Bone marrow (tissue), 2 donors: ENCODE data around the gene NAV1.
"Not testable (repeated sequence)": the region's sequence is repeated elsewhere in the genome, so short reads cannot be mapped to it uniquely, and the experiment has no call there.

Experiments
- DNase-seq, 2 donors: peaks; one replicate each; lab custom pipeline; 2025; lab: John Stamatoyannopoulos, UW

The NAV1 gene

GRCh38 chr1:201544710-201545109 lies 5.8 kb downstream of the NAV1 start:
- no peak for DNase-seq

DNA sequence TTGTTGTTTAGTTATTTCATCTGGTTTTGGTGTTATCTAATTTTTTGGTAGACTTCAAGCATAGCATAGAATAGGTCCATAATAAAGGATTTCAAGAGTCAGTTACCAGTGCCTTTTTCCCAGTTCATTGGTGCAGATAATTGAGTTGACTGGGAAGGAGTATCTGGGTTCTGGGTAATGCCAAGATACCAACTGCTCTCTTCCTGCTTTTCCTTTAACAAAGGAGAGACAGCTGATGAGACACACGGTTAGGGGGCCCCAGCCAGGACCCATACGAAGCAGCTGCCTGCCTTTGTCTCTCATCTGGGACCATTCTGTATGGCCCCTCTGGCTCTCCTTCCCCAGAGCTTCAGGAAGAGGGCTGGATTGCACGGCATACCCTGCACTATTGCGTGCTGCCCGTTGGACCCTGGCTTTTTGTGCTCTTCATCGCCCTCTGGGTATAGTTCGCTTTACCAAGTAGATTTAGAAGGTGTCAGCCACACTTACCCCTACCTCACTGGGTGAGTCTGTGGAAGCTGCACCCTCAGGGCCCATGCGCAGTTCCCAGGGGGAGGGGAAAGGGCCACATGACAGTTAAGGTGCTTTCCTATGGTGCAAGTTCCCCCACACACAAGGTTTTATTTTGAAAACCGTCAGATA lies 7.0 kb downstream of the NAV1 start:
- no peak for DNase-seq

- not testable (repeated sequence) for DNase-seq
These were observed 10.6 kb downstream of the NAV1 start for GRCh38 chr1:201549522-201549921.

GRCh38 chr1:201551096-201551495 lies 12.2 kb downstream of the NAV1 start:
- DNase-seq, result no peak

DNA sequence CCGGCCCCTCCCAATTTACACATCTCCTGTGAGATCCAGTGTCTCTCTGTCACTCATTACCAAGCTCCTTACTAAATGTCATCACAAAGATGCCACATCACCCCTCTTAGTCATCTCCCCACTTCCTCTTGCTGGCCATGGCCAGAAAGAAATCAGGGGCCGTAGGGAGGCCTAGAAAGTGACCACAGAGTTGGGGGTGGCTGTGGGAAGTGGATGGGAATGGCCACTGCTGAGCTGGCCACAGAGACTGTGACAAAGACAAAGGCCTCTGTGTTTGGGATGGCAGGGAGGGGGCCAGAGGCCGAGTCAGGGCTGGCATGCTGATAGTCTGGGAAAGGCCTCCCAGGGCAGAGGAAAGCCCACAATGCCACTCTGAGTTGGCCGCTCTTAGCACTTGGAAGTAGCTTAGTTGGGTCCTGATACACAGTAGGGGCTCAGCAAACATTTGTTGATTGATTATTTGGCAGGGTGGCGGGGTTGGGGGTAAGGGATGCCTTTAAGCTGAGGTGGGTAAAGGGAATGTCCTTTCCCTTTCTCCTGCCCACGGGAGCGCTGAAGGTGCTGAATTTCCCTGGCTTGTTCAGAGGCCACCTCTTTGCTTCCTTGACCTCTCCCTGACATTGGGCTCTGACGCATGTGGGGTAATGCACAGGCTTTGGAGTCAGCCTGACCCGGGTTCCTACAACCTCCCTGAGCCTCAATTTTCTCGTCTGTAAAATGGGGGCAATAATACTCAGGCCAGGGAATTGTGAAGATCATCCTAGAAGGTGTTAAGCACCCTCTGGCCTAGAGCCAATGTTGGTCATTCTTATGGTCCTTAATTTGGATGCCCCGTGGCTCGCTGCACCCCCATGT lies 13.2 kb downstream of the NAV1 start:
- DNase-seq, result peak in 1 of 2 donors; percentile 45

DNA sequence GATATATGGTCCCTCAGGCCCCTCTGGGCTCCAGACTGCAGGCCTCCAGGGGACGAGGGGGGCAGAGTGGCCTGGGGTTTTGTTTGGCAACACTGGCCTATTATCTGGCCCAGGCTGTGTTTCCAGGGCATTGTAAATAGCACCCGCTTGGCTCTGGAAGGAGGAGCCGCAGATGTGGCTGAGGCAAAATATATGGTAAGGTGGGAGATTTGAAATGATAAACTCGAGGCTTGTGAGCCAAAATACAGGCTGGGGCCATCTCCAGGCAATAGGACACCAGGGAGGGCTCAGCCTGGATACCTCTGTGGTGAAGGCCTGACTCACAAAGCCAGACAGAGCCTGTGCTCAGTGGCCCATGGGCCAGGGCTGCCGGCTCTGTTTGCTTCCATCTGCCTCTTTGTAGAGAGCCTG lies 14.0 kb downstream of the NAV1 start:
- no peak for DNase-seq

GRCh38 chr1:201553496-201554189 lies 14.7 kb downstream of the NAV1 start:
- no peak for DNase-seq

DNA sequence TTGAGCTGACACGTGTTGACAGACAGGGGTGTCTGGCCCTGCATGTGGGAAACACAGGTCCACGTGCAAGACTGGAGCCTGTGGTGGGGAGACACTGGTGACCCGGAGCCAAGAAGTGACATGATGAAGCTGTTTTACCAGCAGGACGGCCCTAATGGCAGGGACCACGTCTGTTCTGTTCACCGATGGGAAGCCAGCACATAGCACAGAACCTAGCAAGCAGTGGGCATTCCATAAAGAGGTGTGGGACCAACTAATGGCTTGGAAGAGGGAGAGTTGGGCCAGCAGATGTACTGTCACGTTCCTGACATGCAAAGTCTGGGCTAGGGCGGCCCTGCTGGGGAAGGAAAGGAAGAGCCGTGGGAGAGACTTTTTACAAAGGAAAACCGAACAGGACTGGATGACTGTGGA lies 15.3 kb downstream of the NAV1 start:
- DNase-seq, result no peak

GRCh38 chr1:201554789-201555592 lies 16.1 kb downstream of the NAV1 start:
- no peak for DNase-seq

DNA sequence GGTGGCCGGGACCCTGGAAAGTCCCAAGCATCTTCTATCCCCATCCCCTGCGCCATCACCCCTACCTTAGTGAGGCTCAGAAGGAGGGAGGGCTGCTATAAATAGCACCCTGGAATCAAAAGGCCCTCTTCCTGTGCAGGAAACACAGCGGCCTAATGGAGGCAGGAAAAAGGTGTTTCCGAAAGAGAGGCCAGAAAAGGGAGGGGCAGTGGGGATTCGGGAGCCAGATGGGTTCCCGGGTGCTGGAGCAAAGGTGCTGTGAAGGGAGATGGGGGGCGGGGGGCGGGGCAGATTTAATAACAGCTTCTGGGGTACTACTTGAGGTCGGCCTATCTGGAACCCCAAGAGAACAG lies 16.6 kb downstream of the NAV1 start:
- DNase-seq, result no peak

DNA sequence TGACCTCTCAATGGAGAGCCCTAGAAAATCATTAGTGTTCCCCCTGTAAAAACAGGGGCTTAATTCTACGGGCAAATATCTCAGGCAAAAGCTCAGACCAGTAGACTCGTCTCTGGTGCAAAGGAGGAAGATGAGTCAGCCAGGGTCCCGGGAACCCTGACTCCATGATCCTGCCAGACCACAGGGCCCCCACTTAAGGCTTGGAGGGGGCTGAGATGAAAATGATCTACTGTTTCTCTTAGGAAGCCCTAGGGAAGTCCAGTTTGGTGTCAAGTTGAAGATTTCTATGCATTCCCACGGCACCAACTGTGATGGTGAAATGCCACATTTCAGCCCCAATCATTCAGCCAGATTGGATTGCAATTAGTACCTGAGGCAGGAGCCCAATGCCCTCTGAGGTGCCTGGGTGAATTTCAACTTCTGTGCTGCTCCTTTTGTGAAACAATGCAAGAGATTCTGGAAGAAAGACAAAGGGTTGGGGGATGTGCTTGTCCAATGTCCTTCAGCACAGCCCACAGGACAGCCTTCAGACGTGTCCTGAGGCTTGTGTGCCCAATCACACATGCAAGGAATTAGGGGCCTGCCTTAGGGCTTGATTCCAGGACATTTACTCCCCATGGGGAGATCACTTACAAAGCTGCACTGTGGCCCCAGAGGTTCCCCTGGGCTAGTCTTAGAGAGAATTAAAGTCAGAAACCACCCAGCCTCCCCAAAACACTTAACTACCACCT lies 18.1 kb downstream of the NAV1 start:
- DNase-seq, result no peak

DNA sequence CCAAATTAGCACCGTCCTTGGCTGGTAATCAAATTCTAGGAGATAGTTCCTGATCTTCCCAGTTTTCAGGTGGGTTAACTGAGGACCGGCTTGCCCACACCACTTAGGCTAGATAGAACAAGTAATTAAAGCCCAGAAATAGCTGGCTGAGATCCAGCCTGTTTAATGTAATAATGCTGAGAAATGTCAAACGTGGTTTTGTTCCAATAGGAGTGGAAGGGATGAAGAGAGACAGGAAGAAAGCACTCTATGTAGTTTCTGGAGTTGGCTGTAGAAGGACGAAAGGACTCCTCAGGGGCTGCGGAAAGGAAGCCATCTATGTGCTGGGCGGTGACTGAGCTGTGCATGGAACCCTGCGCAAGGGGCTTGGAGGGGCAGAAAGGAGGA lies 18.6 kb downstream of the NAV1 start:
- DNase-seq, result no peak

GRCh38 chr1:201559679-201560162 lies 20.8 kb downstream of the NAV1 start:
- peak; percentile 29 to 65 for DNase-seq

GRCh38 chr1:201560328-201561194 lies 21.6 kb downstream of the NAV1 start:
- no peak for DNase-seq

DNA sequence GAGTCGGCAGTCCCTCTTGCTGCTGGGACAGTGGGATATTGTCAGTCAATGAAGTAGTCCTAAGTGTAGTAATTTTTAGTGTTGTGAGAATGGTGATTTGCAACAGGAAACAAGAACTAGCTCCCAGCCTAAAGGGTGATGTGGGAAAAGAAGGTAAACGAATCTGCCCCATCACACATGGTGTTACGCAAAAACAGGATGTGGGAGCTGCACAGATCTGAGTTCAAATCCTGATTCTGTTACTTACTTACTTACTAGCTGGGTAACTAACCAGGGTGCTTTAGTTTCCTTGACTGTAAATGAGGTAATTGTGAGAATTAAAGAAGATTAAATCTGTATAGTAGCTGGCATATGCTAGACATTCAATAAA lies 22.3 kb downstream of the NAV1 start:
- DNase-seq, result no peak

- DNase-seq, result no peak
These were observed 22.7 kb downstream of the NAV1 start for GRCh38 chr1:201561601-201562000.

DNA sequence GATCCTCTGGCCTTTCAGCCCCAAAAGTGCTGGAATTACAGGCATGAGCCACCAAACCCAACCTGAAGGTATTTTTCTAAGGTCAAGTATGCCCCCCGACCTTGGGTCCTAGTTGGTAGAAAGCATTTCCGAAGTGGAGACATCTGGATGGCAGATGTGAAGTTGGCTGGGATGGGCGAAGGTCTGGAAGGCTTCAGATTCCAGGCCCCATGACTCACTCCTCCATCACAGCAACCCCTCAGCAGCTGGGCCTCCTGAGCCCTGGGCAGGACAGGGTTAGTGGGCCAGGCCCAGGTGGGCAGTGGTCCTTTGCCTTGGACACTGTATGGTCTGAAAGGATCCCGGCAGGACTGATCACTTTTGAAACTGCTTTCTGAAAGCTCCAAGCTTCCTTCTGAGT lies 23.3 kb downstream of the NAV1 start:
- no peak for DNase-seq

DNA sequence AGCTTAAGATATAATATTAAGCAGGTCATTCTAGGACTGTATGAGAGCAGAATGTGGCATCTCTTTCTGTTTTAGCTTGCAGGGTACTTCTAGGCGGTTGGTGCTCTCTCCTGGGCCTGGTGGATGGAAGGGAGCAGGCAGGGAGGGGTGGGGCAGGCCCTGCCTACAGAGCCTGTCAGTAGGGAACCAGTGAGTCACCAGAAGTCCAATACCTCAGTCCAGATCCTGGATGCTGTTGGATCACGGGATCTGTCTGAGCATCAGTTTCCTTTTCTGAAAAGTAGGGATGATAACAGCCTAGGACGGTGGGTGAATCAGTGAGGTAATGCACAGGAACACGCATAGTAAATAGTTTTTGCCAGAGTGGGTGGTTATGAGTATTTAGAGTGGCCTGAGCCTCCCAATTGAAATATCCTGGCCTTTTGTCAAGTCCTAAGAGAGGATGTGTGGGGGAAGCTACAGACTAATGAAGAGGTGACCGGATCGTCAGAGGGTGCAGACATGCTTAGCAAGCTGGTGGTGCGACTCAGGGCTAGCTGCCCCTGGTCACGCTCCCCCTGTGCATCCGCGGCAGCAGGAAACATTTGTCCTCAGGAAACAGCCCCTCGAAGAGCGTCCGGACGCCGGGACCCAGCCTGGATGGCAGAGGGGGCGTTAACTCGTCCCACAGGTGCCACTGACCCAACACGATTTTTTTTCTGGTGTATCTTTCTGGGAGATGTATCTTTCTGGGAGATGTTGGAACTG lies 23.9 kb downstream of the NAV1 start:
- no peak for DNase-seq

GRCh38 chr1:201563406-201563780 lies 24.5 kb downstream of the NAV1 start:
- no peak for DNase-seq

DNA sequence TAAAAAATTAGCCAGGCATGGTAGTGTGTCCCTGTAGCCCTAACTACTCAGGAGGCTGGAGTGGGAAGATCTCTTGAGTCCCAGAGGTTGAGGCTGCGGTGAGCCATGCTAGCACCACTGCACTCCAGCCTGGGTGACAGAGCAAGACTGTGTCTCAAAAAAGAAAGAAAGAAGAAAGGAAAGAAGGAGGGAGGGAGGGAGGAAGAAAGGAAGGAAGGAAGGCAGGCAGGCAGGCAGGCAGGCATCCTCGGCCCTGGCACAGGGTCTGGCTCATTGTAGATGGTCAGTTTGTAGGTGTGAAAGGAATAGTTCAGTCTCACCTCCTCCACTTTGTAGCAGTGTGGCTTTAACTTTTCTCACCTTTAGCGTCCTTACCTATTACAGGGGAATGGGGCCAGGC lies 25.0 kb downstream of the NAV1 start:
- DNase-seq, result no peak
